SJSA1 (cell line): ENCODE results near the gene RGL4. TPM values are rescaled to one million over a fixed set of nuclear protein-coding genes. Genes with fewer than 3 reads are reported as not detected.
"Not testable (repeated sequence)": the region's sequence is repeated elsewhere in the genome, so short reads cannot be mapped to it uniquely, and the experiment has no call there.

Source experiments
- DNase-seq, 2 experiments: peaks; one replicate each; pipeline ENCODE4 v3.0.0-alpha.2; 2015 to 2020; ENCODE audit warnings: low spot score in 2 of 2, low read depth in 1 of 2
- H3K27ac ChIP-seq: fragments of 250-450 bp; sonication (Bioruptor Pico); 2 replicates; pipeline ENCODE4 v1.5.1; 2020; ENCODE audit warnings: mild to moderate bottlenecking, moderate library complexity
- H3K27me3 ChIP-seq: fragments of 250-450 bp; sonication (Bioruptor Pico); replicated peaks from 2 replicates; pipeline ENCODE4 v1.5.1; 2020; ENCODE audit warnings: mild to moderate bottlenecking, moderate library complexity
- H3K36me3 ChIP-seq: fragments of 250-450 bp; sonication (Bioruptor Pico); 2 replicates; pipeline ENCODE4 v1.5.1; 2020; ENCODE audit warnings: mild to moderate bottlenecking
- H3K4me1 ChIP-seq: fragments of 250-450 bp; sonication (Bioruptor Pico); replicated peaks from 2 replicates; pipeline ENCODE4 v1.6.1; 2021; ENCODE audit warnings: mild to moderate bottlenecking
- H3K4me3 ChIP-seq: fragments of 250-450 bp; sonication (Bioruptor Pico); 2 replicates; pipeline ENCODE4 v1.5.1; 2020; ENCODE audit warnings: mild to moderate bottlenecking
- H3K9me3 ChIP-seq: fragments of 250-450 bp; sonication (Bioruptor Pico); replicated peaks from 2 replicates; pipeline ENCODE4 v1.5.1; 2020; ENCODE audit warnings: mild to moderate bottlenecking
- total RNA-seq: library from RNA; depleted of rRNA; stranded (reverse); fragments of >200 nt; shearing (Covaris generic); gene quantifications from 2 replicates; pipeline ENCODE4 v1.2.3, GENCODE V29; 2014

Gene RGL4
- total RNA-seq, 1 experiment from 2014 or later: not detected

DNA sequence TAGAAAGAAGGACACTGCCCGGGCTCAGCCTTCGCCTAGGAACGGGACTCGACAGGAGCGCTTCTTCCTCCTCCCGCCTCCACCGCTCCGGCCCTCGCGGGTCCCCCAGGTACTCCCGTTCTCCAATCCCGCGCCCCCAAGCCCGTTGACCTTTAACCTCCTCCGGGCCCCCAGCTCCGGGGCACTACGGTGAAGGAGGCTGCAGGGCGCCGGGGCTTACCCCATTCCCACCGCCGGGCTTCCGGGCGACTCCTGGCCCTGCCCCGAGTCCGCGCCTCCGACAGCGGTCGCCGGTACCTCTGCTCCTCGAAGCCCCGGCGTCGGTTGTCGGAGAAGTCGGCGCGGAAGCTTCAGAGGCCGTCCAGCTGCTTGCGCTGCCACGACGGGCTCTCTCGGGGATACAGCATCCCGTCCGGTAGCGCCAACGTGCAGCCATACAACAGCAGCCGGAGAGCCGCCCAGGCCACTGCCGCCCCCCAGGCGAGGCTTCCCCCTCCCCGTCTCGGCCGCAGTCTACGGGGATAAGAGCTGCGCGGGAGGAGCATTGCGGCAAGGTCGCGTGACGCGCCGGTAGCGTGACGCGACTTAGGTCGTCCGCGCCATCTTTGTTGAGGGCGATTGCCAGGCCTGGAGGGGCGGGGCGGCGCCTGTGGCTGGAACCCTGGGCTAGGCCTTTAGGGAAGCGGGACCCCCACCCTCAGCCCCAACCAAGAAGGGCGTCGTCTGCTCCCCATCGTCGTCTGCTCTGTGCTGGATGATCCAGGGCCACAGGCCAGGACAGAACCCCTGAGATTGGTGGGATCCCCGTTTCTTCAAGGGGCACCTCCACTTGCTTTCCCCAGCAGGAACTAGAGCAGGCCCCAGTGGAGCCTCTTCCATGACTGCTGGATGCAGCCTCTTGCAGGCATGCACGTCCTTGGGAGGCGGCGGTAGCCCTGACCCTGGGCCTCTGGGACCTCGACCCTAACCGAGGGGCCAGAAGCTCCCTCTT lies 26.3 kb downstream of the RGL4 start:
- Histone ChIP-seq H3K27ac (peak overlapping the region; percentile 34), H3K9me3 (no peaks in the 10 kb centered on the region), H3K4me1 (peaks cover 12% of the 10 kb centered on the region), H3K36me3 (peaks cover 27% of the 10 kb centered on the region), H3K27me3 (no peaks in the 10 kb centered on the region), H3K4me3 (peak overlapping the region; percentile 85)
- DNase-seq: peak; percentile 82 to 85

- DNase-seq: no peak
- H3K9me3 ChIP-seq: no peaks in the 10 kb centered on the region
- no peak overlapping the region for H3K4me3 ChIP-seq
- H3K4me1 ChIP-seq: peaks cover 12% of the 10 kb centered on the region
- H3K27ac ChIP-seq: no peak overlapping the region
- no peaks in the 10 kb centered on the region for H3K27me3 ChIP-seq
- peaks cover 15% of the 10 kb centered on the region for H3K36me3 ChIP-seq
These were observed 27.8 kb downstream of the RGL4 start for GRCh38 chr22:23718371-23719165.

GRCh38 chr22:23720855-23721254 lies 30.0 kb downstream of the RGL4 start:
- no peak overlapping the region for H3K4me3 ChIP-seq
- H3K27me3 ChIP-seq: no peaks in the 10 kb centered on the region

GRCh38 chr22:23722160-23722559 lies 31.3 kb downstream of the RGL4 start:
- Histone ChIP-seq H3K9me3 (no peaks in the 10 kb centered on the region), H3K27ac (no peak overlapping the region), H3K4me3 (no peak overlapping the region), H3K4me1 (peaks cover 4% of the 10 kb centered on the region), H3K36me3 (peaks cover under 1% of the 10 kb centered on the region; the same call in 1 of the 2 replicates), H3K27me3 (no peaks in the 10 kb centered on the region; the same call in 1 of the 2 replicates)
- no peak for DNase-seq

More at GRCh38 chr22:23720855-23721254, 30.0 kb downstream of the RGL4 start:
- peaks cover 11% of the 10 kb centered on the region for H3K4me1 ChIP-seq
- peaks cover 5% of the 10 kb centered on the region; the same call in 1 of the 2 replicates for H3K36me3 ChIP-seq
- no peak overlapping the region for H3K27ac ChIP-seq
- no peaks in the 10 kb centered on the region for H3K9me3 ChIP-seq
- no peak for DNase-seq

GRCh38 chr22:23722724-23723123 lies 31.9 kb downstream of the RGL4 start:
- no peaks in the 10 kb centered on the region for H3K9me3 ChIP-seq
- H3K36me3 ChIP-seq: no peaks in the 10 kb centered on the region
- no peaks in the 10 kb centered on the region; the same call in 1 of the 2 replicates for H3K27me3 ChIP-seq
- H3K4me3 ChIP-seq: no peak overlapping the region
- H3K4me1 ChIP-seq: no peaks in the 10 kb centered on the region
- no peak for DNase-seq
- H3K27ac ChIP-seq: no peak overlapping the region

GRCh38 chr22:23728108-23728507 lies 37.3 kb downstream of the RGL4 start:
- not testable (repeated sequence) for H3K4me3 ChIP-seq, H3K27ac ChIP-seq, DNase-seq, H3K9me3 ChIP-seq, H3K27me3 ChIP-seq, H3K36me3 ChIP-seq, H3K4me1 ChIP-seq

DNA sequence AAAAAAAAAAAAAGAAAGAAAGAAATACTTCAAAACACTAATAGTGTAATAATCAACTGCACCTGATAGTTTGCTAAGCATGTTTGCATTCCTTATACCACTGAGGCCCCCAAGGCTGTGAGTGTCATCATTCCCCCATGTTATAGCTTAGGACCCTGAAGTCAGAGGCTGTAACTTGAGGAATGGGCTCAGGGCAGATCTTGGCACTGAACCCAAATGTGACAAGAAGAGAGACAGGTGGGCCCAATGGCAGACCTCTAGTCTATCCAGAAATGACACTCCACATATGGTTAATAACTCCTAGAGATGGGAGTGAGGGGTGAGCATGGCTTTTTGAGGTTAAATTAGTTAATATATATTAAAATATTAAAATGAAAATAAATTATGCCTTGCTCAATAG lies 46.9 kb downstream of the RGL4 start:
- H3K4me1 ChIP-seq: no peaks in the 10 kb centered on the region
- H3K27ac ChIP-seq: no peak overlapping the region
- H3K4me3 ChIP-seq: no peak overlapping the region
- H3K36me3 ChIP-seq: peaks cover 5% of the 10 kb centered on the region
- H3K27me3 ChIP-seq: no peaks in the 10 kb centered on the region
- no peak for DNase-seq
- H3K9me3 ChIP-seq: 0 out of 2 replicates have a peak, but pooled peaks cover 3% of the 10 kb centered on the region

DNA sequence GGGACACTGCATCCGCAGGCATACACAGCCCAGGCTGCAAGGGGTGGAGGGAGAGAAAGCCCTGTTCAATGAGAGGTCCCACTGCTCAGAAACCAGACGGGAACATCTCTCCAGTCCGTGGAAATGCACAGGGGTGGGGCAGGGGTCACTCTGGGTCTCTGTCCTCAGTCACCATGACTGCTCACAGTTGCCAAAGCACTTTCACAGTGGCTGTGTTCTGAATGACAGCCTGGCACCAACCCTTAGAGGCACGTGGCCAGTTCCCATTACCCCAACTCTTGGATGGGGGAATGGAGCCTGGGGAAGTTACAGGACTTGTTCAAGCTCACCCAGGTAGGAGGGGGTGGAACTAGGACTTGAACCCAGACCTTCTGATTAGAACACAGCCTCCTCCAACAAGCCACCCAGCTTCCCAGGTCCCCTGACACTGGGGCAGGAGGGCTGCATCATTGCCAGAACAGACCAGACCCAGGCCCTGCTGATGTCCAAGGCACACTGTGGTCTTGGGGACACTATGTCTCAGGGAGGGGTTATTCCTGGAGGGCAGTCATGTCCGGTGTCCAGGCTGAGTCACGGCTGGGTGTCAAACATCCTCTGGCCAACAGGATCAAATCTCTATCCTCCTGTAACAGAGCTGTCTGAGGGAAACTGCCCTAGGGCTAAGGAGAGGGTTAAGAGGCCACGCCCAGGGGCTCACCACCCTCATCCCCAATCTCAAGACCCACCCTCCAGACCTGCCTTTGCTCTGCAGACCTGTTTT lies 51.9 kb downstream of the RGL4 start:
- DNase-seq: no peak
- no peaks in the 10 kb centered on the region for H3K9me3 ChIP-seq
- no peak overlapping the region for H3K4me3 ChIP-seq
- no peaks in the 10 kb centered on the region for H3K27me3 ChIP-seq
- H3K36me3 ChIP-seq: peaks cover 34% of the 10 kb centered on the region
- no peaks in the 10 kb centered on the region for H3K4me1 ChIP-seq
- no peak overlapping the region for H3K27ac ChIP-seq

DNA sequence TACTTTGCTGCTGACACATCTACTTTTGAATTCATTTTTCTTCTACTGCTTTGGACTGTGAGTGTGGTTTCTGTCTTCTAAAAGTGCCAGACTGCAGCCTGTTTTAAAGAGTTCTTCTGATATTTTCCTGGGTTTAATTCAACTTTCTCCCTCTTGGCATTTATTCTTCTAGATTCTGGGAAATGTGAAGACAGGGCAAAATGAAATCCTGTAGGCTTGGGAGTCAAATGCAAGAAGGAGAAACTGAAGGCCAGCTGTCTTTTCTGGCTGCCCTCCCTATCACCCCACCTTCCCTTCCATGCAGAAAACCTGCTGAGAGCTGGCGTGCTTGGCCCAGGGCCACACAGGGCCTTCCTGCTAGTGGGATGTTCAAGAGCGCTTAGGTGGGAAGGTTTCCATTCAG lies 52.5 kb downstream of the RGL4 start:
- Histone ChIP-seq H3K36me3 (peaks cover 34% of the 10 kb centered on the region), H3K4me1 (no peaks in the 10 kb centered on the region), H3K27me3 (no peaks in the 10 kb centered on the region), H3K27ac (no peak overlapping the region), H3K4me3 (no peak overlapping the region), H3K9me3 (no peaks in the 10 kb centered on the region)
- no peak for DNase-seq

- Histone ChIP-seq H3K9me3 (no peaks in the 10 kb centered on the region), H3K4me1 (no peaks in the 10 kb centered on the region), H3K4me3 (no peak overlapping the region), H3K27ac (no peak overlapping the region), H3K36me3 (peaks cover 34% of the 10 kb centered on the region), H3K27me3 (no peaks in the 10 kb centered on the region)
- DNase-seq: no peak
These were observed 53.2 kb downstream of the RGL4 start for GRCh38 chr22:23744001-23744400.

- no peaks in the 10 kb centered on the region for H3K4me1 ChIP-seq
- no peaks in the 10 kb centered on the region for H3K9me3 ChIP-seq
- H3K4me3 ChIP-seq: no peak overlapping the region
- H3K27me3 ChIP-seq: no peaks in the 10 kb centered on the region
- peaks cover 34% of the 10 kb centered on the region for H3K36me3 ChIP-seq
- no peak for DNase-seq
- no peak overlapping the region for H3K27ac ChIP-seq
These were observed 53.7 kb downstream of the RGL4 start for GRCh38 chr22:23744485-23744884.

DNA sequence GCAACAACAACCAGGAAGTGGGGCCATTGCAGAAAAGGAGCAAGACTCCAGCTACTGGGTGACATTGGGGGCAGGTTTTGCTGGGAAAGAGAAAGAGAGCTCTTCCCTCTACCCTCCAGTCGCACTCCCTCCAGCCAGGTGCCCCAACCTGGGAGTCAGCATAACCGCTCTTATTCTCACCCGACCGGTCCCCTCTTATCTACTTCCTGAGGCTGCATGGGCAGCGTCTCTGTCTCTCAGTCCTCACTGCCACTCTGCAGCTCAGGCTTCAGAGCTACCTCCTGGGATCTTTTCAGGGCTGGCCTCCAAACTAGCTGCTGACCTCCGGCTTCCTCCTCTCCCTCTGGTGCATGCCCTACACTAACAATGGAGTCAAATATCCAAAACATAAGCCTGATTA lies 55.0 kb downstream of the RGL4 start:
- Histone ChIP-seq H3K9me3 (no peaks in the 10 kb centered on the region), H3K36me3 (peaks cover 34% of the 10 kb centered on the region), H3K27ac (no peak overlapping the region), H3K27me3 (no peaks in the 10 kb centered on the region), H3K4me3 (no peak overlapping the region), H3K4me1 (peaks cover 4% of the 10 kb centered on the region; the same call in 1 of the 2 replicates)
- DNase-seq: no peak
